Activated naive CD4-positive, alpha-beta T cell treated with anti-CD3 and anti-CD28 coated beads, Interleukin-2, amount 10 ng/mL, durations not matched to agents 7 days and 5 days (primary cell): ENCODE results near the gene ACVRL1.

Experiments used
- CTCF ChIA-PET: fragments of 350-600 bp; sonication (Branson Sonifier 250); formaldehyde crosslinking; loops from one replicate; lab custom pipeline; 2021; ENCODE audit warnings: antibody characterized with exemption; lab: Charles Lee
- DNase-seq: peaks from one replicate; pipeline ENCODE4 v3.0.0-alpha.2; 2020
- H3K27ac Mint-ChIP-seq: one replicate; pipeline ENCODE4 v1.8.0; 2021; ENCODE audit warnings: mild to moderate bottlenecking, moderate library complexity, mixed read lengths
- H3K27me3 Mint-ChIP-seq: one replicate; pipeline ENCODE4 v1.8.0; 2021; ENCODE audit warnings: mild to moderate bottlenecking, mixed read lengths
- H3K36me3 Mint-ChIP-seq: one replicate; pipeline ENCODE4 v1.8.0; 2021; ENCODE audit warnings: mixed read lengths
- H3K4me1 Mint-ChIP-seq: one replicate; pipeline ENCODE4 v1.8.0; 2021; ENCODE audit warnings: mixed read lengths
- H3K4me3 Mint-ChIP-seq: one replicate; pipeline ENCODE4 v1.8.0; 2021; ENCODE audit warnings: mild to moderate bottlenecking, moderate library complexity, mixed read lengths
- H3K9me3 Mint-ChIP-seq: one replicate; pipeline ENCODE4 v1.8.0; 2021; ENCODE audit warnings: mixed read lengths

ACVRL1 gene

DNA sequence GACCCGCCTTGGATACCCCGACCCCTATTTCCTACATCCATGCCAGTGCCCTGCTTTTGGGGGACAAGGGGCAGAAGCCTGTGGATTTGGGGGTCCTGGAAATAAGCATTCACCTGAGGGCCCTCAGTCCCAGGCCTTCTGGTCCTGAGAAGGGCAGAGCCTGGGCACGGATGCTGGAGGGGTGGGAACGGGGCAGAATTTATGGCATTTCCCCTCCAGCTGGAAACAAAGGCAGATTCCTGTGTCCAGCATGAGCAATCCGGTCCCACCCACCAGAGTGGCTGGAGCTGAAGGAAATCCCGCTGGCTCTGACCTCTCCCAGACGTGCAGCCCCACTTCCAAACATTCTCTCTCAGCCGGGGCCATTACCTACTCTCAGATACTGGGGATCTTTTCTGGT is 10.1 kb upstream of the ACVRL1 start:
- H3K4me3 Mint-ChIP-seq = no peak overlapping the region
- no peaks in the 10 kb centered on the region for H3K9me3 Mint-ChIP-seq
- H3K27ac Mint-ChIP-seq = no peak overlapping the region
- H3K27me3 Mint-ChIP-seq = peaks cover 34% of the 10 kb centered on the region
- DNase-seq = no peak
- no peaks in the 10 kb centered on the region for H3K36me3 Mint-ChIP-seq
- no peaks in the 10 kb centered on the region for H3K4me1 Mint-ChIP-seq
- CTCF ChIA-PET = no interaction called here

DNA sequence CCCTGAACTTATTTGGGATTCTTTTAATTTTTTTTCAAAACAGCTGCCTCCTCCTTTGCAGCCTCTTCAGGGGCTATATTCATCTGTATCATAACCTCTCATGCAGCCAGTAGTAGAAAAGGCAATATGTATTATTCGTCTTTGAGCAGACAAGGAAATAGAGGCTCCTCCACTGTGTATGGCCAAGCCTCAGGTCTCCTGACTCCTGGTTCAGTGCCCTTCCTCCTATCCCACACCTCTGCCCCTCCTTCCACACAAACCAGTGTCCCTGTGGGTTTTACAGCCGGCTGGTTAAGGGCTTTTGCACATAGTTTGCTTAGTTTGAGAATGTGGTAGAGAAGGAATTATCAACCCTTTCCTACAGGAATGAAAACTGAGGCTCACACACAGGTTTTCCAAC is 8.8 kb upstream of the ACVRL1 start:
- H3K4me3 Mint-ChIP-seq = no peak overlapping the region
- H3K27me3 Mint-ChIP-seq = peaks cover 34% of the 10 kb centered on the region
- H3K36me3 Mint-ChIP-seq = no peaks in the 10 kb centered on the region
- DNase-seq = no peak
- H3K27ac Mint-ChIP-seq = no peak overlapping the region
- H3K9me3 Mint-ChIP-seq = no peaks in the 10 kb centered on the region
- H3K4me1 Mint-ChIP-seq = no peaks in the 10 kb centered on the region
- CTCF ChIA-PET = no interaction called here

DNA sequence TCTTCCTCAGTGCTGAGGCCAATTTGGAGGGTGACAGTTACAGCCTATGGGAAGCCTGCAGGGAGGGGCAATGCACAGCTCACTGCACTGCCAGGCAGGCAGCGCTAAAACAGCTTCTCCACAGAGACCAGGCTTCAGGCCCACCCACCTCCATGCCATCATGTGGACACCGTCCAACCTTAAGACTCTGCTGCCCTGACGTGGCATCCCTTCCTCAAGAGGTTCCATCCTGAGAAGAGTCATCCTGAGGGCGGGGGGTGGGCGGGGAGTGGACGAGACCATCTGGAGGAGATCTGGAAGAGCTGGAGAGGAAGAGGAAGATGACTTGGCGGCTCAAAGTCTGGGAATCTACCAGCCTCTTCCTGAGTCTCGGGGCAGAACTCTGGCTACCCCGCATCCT is 8.4 kb upstream of the ACVRL1 start:
- Mint-ChIP-seq H3K27me3 (peaks cover 34% of the 10 kb centered on the region), H3K36me3 (no peaks in the 10 kb centered on the region), H3K27ac (no peak overlapping the region), H3K4me1 (no peaks in the 10 kb centered on the region), H3K9me3 (no peaks in the 10 kb centered on the region), H3K4me3 (no peak overlapping the region)
- no peak for DNase-seq
- CTCF ChIA-PET = no interaction called here

DNA sequence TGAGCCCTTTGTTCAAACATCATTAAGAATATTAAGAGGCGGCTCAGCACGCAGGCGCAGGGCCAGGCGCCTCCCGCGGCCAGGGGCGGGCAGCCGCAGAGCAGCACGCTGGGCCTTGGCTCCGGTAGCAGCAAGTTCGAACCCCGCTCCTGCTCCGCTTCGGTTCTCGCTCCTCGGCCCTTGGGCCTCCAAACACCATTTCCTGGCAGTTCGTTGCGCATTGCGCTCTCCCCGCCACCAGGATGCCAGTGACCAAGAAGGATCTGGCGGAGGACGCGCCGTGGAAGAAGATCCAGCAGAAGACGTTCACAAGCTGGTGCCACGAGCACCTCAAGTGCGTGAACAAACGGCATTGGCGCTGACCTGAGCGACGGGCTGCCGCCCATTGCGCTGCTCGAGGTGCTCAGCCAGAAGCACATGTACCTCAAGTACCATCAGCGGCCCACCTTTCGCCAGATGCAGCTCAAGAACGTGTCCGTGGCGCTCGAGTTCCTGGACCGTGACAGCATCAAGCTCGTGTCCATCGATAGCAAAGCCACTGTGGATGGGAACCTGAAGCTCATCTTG is 6.9 kb upstream of the ACVRL1 start:
- Mint-ChIP-seq H3K9me3 (no peaks in the 10 kb centered on the region), H3K27ac (no peak overlapping the region)
- CTCF ChIA-PET = no interaction called here

DNA sequence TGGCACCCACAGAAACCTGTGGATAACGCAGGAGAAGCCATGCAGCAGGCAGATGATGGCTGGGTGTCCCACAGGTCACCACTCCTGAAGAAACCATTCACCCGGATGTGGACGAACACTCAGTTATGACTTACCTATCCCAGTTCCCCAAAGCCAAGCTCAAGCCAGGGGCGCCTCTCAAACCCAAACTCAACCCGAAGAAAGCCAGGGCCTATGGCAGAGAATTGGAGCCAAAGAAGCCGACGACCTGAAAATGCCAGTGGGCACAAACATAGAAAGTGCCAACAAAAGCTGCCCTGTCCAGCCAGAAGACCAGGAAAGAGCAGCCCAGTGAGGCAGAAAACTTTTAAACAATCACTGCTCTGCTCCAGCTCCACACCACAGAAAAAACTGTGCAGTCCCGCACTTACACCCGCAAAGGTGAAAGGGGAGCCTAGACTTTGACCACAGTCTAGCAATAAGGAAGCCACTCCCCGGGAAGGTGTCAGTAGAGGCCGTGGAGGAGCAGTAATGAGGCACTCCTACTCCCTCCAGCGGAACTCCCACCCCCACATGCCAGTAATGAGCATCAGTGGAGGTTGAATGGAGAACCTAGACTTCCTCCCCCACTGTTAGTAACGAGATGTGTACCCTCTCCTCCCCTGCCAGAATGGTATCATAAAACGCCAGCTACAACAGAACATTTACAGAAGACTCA is 6.0 kb upstream of the ACVRL1 start:
- H3K36me3 Mint-ChIP-seq = no peaks in the 10 kb centered on the region
- H3K27ac Mint-ChIP-seq = no peak overlapping the region
- H3K27me3 Mint-ChIP-seq = peaks cover 32% of the 10 kb centered on the region
- no peak overlapping the region for H3K4me3 Mint-ChIP-seq
- DNase-seq = no peak
- CTCF ChIA-PET = no interaction called here
- no peaks in the 10 kb centered on the region for H3K9me3 Mint-ChIP-seq
- no peaks in the 10 kb centered on the region for H3K4me1 Mint-ChIP-seq

More for the DNA sequence above, 6.9 kb upstream of the ACVRL1 start:
- H3K27me3 Mint-ChIP-seq = peaks cover 33% of the 10 kb centered on the region
- H3K36me3 Mint-ChIP-seq = no peaks in the 10 kb centered on the region
- no peaks in the 10 kb centered on the region for H3K4me1 Mint-ChIP-seq
- no peak overlapping the region for H3K4me3 Mint-ChIP-seq
- no peak for DNase-seq

DNA sequence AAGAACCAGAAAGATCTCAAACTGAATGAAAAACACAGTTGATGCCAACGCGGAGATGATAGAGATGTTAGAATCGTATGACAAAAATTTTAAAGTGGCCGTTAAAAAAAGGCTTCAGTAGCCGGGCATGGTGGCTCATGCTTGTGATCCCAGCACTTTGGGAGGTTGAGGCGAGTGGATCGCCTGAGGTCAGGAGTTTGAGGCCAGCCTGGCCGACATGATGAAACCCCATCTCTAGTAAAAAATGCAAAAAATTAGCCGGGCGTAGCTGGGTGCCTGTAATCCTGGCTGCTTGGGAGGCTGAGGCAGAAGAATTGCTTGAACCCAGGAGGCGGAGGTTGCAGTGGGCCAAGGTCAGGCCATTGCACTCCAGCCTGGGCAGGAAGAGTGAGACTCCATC is 5.4 kb upstream of the ACVRL1 start:
- Mint-ChIP-seq H3K36me3 (no peaks in the 10 kb centered on the region), H3K4me3 (no peak overlapping the region), H3K27ac (no peak overlapping the region), H3K4me1 (no peaks in the 10 kb centered on the region), H3K9me3 (no peaks in the 10 kb centered on the region), H3K27me3 (peaks cover 32% of the 10 kb centered on the region)
- DNase-seq = no peak
- CTCF ChIA-PET = no interaction called here

DNA sequence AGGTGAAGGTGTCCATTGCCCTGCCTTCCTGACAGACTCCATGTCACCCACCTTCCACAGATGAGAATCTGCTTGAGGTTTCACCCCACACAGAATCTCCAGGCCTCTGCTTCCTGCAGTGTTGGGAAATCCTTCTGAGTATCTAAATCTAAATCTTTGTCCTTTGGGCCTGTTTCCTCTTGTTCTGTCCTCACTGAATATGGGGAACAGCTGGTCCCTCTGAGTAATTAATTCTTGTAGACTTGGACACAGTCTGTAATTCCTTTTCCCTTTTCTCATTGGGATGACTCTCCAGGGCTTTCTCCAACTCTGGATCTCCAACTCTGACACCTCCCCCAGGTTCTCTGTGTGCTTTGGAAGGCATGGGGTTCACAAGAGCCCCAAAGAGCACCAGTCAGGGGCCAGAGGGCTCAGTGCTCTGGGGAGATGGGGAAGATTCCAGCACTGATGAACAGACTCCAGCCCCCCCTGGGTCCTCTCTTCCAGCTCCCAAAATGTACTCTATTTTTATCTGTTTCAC is 2.3 kb upstream of the ACVRL1 start:
- no peak overlapping the region for H3K4me3 Mint-ChIP-seq
- H3K27me3 Mint-ChIP-seq = peaks cover 49% of the 10 kb centered on the region
- H3K36me3 Mint-ChIP-seq = no peaks in the 10 kb centered on the region
- CTCF ChIA-PET = interaction anchor here (0.5 to 1.3 kb wide), 2 partner anchors 120 to 383 kb away, joined by 3 read pairs; no protein-coding TSS in a partner anchor
- DNase-seq = no peak
- H3K9me3 Mint-ChIP-seq = no peaks in the 10 kb centered on the region
- peaks cover 2% of the 10 kb centered on the region for H3K4me1 Mint-ChIP-seq
- H3K27ac Mint-ChIP-seq = no peak overlapping the region

DNA sequence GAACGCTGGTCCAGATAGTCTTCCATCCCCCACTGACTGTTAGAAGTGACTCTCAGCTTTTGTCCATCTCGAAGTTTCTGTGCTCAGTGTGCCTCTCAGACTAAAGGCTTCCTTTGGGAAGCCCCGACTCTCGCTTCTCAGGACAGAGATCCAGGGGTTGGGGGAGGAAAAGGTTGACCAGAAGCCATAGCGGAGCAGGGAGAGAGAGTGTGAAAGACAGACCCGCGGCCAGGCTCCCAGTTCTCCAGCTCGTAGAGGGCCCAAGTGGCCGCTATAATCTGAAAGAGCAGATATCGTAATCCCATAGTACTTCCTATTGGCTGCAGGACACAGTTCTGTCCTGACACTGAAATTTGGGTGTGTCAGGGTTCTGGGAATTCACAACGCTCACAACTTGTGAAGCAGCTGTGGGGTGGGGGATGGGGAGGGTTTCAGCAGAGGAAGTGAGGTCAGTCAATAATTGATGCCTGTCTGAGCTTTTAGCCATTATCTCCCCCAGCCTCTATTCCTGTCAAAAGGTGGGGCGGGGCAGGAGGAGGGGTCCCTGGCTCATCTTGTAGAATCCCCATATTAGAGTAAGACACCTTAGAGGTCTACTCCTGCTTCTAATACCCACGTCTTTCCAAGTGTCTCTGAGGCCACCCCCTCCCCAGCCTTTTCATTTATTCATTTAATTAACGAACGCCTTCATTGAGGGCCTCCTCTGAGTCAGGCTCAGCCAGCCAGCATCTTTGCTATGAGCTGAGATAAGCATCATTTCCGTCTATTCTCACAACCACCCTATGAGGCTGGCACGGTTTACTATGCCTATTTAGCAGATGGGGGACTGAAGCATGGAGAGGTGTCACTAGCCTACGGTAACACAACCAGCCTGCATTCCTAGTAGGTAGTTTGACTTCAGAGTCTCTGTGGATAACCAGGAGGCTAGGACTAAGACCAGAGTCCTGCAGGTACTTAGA is 1.6 kb upstream of the ACVRL1 start:
- no peak for DNase-seq
- CTCF ChIA-PET = interaction anchor here (1.0 to 1.3 kb wide), 2 partner anchors 16 to 120 kb away, joined by 3 read pairs; no protein-coding TSS in a partner anchor
- Mint-ChIP-seq H3K4me3 (no peak overlapping the region), H3K9me3 (no peaks in the 10 kb centered on the region), H3K27me3 (peaks cover 56% of the 10 kb centered on the region), H3K27ac (no peak overlapping the region), H3K4me1 (peaks cover 2% of the 10 kb centered on the region), H3K36me3 (no peaks in the 10 kb centered on the region)

DNA sequence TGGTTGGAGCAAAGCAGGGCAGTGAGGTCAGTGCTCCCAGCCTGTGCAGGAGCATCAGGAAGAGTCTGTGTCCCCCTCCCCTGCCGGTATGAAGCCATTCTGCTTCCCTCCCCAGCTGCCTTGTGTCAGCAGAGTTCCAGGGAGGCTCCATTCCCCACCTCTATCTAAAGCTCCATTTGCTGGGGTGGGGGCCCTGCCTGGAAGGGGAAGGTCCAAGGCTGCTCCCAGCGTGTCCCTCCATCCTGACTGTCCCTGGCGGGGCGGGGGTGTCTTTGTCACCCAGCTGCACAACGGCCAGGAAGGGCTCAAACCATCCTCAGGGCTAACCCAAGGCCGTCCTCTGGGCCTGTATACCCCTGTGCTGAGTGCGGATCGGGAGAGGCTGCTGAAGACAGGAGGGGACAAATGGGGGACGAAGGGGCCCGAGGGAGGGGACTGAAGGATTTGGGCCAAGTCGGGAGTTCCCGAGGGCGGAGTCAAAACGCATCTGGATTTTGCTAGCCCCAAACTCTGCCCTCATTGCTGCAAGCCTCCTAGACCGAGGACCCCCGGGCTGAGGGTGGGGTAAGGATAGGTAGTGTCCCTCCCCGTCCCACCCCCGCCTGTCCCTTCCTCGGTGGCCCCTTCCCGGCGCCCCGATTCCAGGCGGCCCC is 748 bp upstream of the ACVRL1 start:
- H3K27ac Mint-ChIP-seq = no peak overlapping the region
- no peak for DNase-seq
- CTCF ChIA-PET = interaction anchor here (1.0 to 1.3 kb wide), 2 partner anchors 15 to 119 kb away, joined by 3 read pairs; no protein-coding TSS in a partner anchor
- no peaks in the 10 kb centered on the region for H3K36me3 Mint-ChIP-seq
- no peaks in the 10 kb centered on the region for H3K9me3 Mint-ChIP-seq
- peaks cover 2% of the 10 kb centered on the region for H3K4me1 Mint-ChIP-seq
- no peak overlapping the region for H3K4me3 Mint-ChIP-seq
- peaks cover 64% of the 10 kb centered on the region for H3K27me3 Mint-ChIP-seq

DNA sequence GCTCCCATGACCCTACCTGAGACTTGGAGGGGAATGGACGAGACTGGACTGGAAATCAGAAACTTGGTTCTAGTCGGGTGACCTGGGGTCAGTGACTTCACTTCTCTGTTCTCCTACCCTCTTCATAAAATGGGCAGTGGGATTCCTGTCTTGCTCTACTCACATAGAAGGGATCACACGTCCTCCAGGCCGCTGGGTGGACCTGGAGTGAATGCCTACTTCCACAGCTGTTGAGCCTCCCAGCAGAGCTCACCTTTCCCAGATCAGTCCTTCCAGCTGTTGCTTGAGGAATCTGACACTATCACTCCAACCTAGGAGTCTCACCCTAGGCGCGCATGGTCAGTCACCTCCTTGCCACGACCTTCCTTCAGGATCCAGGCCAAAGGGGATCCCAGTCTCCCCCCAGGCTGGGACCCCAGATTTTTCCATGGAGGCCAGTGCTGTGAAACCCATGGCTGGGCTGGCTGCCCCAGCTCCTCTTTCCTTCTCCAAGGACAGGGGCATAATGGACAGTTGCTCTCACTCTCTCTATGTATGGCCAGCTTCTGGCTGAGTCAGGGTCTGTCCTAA is 637 bp downstream of the ACVRL1 start:
- H3K4me1 Mint-ChIP-seq = peaks cover 2% of the 10 kb centered on the region
- DNase-seq = no peak
- H3K9me3 Mint-ChIP-seq = no peaks in the 10 kb centered on the region
- H3K27me3 Mint-ChIP-seq = peaks cover 78% of the 10 kb centered on the region
- CTCF ChIA-PET = interaction anchor here (1.2 to 1.6 kb wide), 2 partner anchors 13 to 118 kb away, joined by 3 to 4 read pairs; no protein-coding TSS in a partner anchor
- H3K27ac Mint-ChIP-seq = no peak overlapping the region
- H3K36me3 Mint-ChIP-seq = no peaks in the 10 kb centered on the region
- H3K4me3 Mint-ChIP-seq = no peak overlapping the region

DNA sequence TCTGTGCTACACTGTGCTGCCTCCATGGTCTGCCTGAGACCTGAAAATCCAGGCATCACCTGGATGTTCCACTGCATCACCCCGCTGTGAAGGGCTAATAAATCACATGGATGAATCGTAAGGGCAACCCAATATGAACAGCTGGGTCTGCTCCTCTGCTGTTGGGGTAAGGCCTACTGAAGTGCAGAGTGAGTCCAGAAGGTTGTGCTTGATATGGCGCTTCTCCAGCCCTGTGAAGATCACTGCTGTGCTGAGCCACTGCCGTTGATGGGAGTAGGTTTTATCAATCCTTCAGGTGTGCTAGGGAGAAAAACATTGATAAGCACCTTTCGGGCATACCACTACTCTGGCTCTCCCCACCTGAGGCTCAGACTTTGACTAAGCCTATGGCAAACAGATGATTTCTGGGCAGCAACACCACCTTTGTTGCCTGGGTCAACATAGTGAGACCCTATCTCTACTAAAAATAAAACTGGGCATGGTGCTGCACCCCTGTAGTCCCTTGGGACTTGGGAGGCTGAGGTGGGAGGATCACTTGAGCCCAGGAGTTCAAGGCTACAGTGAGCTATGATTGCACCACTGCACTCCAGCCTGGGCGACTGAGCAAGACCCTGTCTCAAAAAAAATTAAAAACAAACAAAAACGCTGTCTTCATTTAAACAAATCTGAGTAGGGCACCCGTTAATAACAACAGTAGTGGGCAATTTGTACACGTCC is 1.7 kb downstream of the ACVRL1 start:
- H3K4me3 Mint-ChIP-seq = no peak overlapping the region
- peaks cover 79% of the 10 kb centered on the region for H3K27me3 Mint-ChIP-seq
- no peak overlapping the region for H3K27ac Mint-ChIP-seq

DNA sequence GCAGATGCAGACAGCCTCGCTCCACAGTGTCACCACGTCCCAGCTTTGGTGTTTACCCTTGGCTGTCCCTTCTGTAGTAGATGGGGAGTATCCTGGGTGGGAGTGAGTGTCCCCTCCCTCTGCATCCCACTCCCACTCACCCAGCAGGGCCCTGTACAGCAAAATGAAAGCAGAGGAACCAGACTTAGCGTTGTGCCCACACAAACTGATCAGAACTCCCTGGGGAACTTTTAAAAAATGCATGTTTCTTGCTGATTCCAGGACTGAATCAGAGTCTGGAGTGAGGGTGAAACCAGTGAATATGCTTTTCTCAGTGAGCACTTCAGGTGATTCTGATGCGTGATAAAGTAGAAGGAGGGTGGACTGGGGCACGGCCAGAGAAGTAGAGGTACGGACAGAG is 2.9 kb downstream of the ACVRL1 start:
- H3K4me1 Mint-ChIP-seq = peaks cover 2% of the 10 kb centered on the region
- H3K36me3 Mint-ChIP-seq = no peaks in the 10 kb centered on the region
- peaks cover 71% of the 10 kb centered on the region for H3K27me3 Mint-ChIP-seq
- H3K4me3 Mint-ChIP-seq = no peak overlapping the region
- no peak overlapping the region for H3K27ac Mint-ChIP-seq
- CTCF ChIA-PET = no interaction called here
- DNase-seq = no peak
- no peaks in the 10 kb centered on the region for H3K9me3 Mint-ChIP-seq

More for the DNA sequence above, 1.7 kb downstream of the ACVRL1 start:
- Mint-ChIP-seq H3K4me1 (peaks cover 2% of the 10 kb centered on the region), H3K9me3 (no peaks in the 10 kb centered on the region), H3K36me3 (no peaks in the 10 kb centered on the region)
- DNase-seq = no peak
- CTCF ChIA-PET = interaction anchor here (1.6 kb wide), 1 partner anchor 116 kb away, joined by 3 read pairs; no protein-coding TSS in a partner anchor

DNA sequence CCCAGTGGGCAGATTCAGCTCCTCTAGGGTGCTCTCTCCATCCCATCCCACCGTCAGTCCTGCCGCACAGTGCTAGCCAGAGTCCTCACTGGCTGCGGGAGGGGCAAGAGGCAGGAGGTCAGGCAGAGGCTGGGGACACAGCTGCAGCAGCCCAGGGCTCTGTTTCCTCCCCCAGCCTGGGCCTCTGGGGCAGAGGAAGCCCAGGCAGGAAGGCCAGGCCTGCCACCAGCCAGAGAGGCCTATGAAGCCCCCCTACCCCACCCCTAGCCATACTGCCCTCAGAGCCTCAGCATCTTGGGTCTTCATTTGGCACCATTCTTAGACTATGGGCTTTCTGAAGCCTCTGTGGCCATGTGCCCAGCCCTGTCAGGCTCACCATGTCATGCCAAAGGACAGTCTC is 3.4 kb downstream of the ACVRL1 start:
- H3K36me3 Mint-ChIP-seq = no peaks in the 10 kb centered on the region
- CTCF ChIA-PET = interaction anchor here (1.2 kb wide), 1 partner anchor 16 kb away, joined by 3 read pairs; no protein-coding TSS in a partner anchor
- peaks cover 2% of the 10 kb centered on the region for H3K4me1 Mint-ChIP-seq

More for the DNA sequence above, 3.4 kb downstream of the ACVRL1 start:
- Mint-ChIP-seq H3K4me3 (no peak overlapping the region), H3K9me3 (no peaks in the 10 kb centered on the region), H3K27me3 (peaks cover 66% of the 10 kb centered on the region), H3K27ac (no peak overlapping the region)
- DNase-seq = no peak
